Liver (tissue), 9 donors: ENCODE data around the gene EXOC2. TPM values are rescaled to one million over a fixed set of nuclear protein-coding genes. Genes with fewer than 3 reads are reported as not detected.

Experiments
- DNase-seq: peaks from one replicate; pipeline ENCODE4 v3.0.0-alpha.2; 2017; ENCODE audit warnings: low spot score
- H3K27ac ChIP-seq, 2 donors: one replicate each; pipeline ENCODE4 v1.7.0; 2013; ENCODE audit warnings: inconsistent platforms in 2 of 2, low read length in 2 of 2, control low read depth in 1 of 2, low read depth in 1 of 2, mild to moderate bottlenecking in 1 of 2
- H3K27me3 ChIP-seq, 4 donors: one replicate each; pipeline versions ENCODE4 v1.6.1 to v1.7.0; 2013; ENCODE audit warnings: low read length in 3 of 4, inconsistent platforms in 1 of 4, mild to moderate bottlenecking in 1 of 4, moderate library complexity in 1 of 4; ENCODE audit not compliant: control insufficient read depth in 4 of 4, insufficient read depth in 4 of 4
- H3K36me3 ChIP-seq, 4 donors: one replicate each; pipeline versions ENCODE4 v1.6.1 to v1.7.0; 2013; ENCODE audit warnings: low read length in 3 of 4, mild to moderate bottlenecking in 3 of 4, low read depth in 1 of 4, moderate library complexity in 1 of 4; ENCODE audit not compliant: control insufficient read depth in 4 of 4, insufficient read depth in 3 of 4
- H3K4me1 ChIP-seq, 4 donors: one replicate each; pipeline versions ENCODE4 v1.6.1 to v1.7.0; 2013; ENCODE audit warnings: low read length in 3 of 4, mild to moderate bottlenecking in 3 of 4, moderate library complexity in 1 of 4; ENCODE audit not compliant: control insufficient read depth in 4 of 4, insufficient read depth in 4 of 4
- H3K4me3 ChIP-seq, 3 donors: one replicate each; pipeline versions ENCODE4 v1.6.1 to v1.7.0; 2013; ENCODE audit warnings: low read length in 3 of 3, control low read depth in 1 of 3, low read depth in 1 of 3, mild to moderate bottlenecking in 1 of 3
- H3K9ac ChIP-seq, 2 donors: one replicate each; pipeline ENCODE4 v1.7.0; 2013; ENCODE audit warnings: low read length in 2 of 2, mild to moderate bottlenecking in 2 of 2, moderate library complexity in 2 of 2, control low read depth in 1 of 2, low read depth in 1 of 2
- H3K9me3 ChIP-seq, 4 donors: one replicate each; pipeline versions ENCODE4 v1.6.1 to v1.7.0; 2013; ENCODE audit warnings: low read length in 3 of 4; ENCODE audit not compliant: control insufficient read depth in 4 of 4
- EGR1 ChIP-seq, 2 donors: IDR thresholded peaks; 2 replicates each; pipeline ENCODE4 v1.6.1; 2016 to 2018; ENCODE audit warnings: antibody characterized with exemption in 2 of 2, low read depth in 2 of 2
- FOXA1 ChIP-seq: IDR thresholded peaks from 2 replicates; pipeline ENCODE4 v1.6.1; 2016; ENCODE audit warnings: antibody characterized with exemption
- FOXA2 ChIP-seq: IDR thresholded peaks from 2 replicates; pipeline ENCODE4 v1.6.1; 2016; ENCODE audit warnings: antibody characterized with exemption
- HNF4A ChIP-seq, 2 donors: conservative IDR thresholded peaks; 2 replicates each; pipeline ENCODE4 v1.6.1; 2016; ENCODE audit warnings: antibody characterized with exemption in 2 of 2, mild to moderate bottlenecking in 2 of 2
- JUND ChIP-seq, 2 donors: IDR thresholded peaks; 2 replicates each; pipeline ENCODE4 v1.6.1; 2016; ENCODE audit warnings: antibody characterized with exemption in 2 of 2
- NR2F2 ChIP-seq: IDR thresholded peaks from 2 replicates; pipeline ENCODE4 v1.6.1; 2016; ENCODE audit warnings: antibody characterized with exemption
- RXRA ChIP-seq, 2 donors: IDR thresholded peaks; 2 replicates each; pipeline ENCODE4 v1.6.1; 2017 to 2018; ENCODE audit warnings: antibody characterized with exemption in 2 of 2, mild to moderate bottlenecking in 1 of 2
- SP1 ChIP-seq: IDR thresholded peaks from 2 replicates; pipeline ENCODE4 v1.6.1; 2018; ENCODE audit warnings: antibody characterized with exemption, mild to moderate bottlenecking
- TAF1 ChIP-seq: conservative IDR thresholded peaks from 2 replicates; pipeline ENCODE4 v1.6.1; 2016; ENCODE audit warnings: antibody characterized with exemption, mild to moderate bottlenecking
- YY1 ChIP-seq: IDR thresholded peaks from 2 replicates; pipeline ENCODE4 v1.6.1; 2016; ENCODE audit warnings: antibody characterized with exemption, mild to moderate bottlenecking
- WGBS: extraction: QIAGEN DNeasy Blood & Tissue Kit; methylation state at CpG from one replicate; pipeline ENCODE4 v1.1.7; 2013; 5-methylcytosine and 5-hydroxymethylcytosine counted together
- polyA plus RNA-seq, 2 donors: library from polyadenylated mRNA; stranded (reverse) in 1 of 2; unstranded in 1 of 2; fragments of 200-250 nt in 1 of 2; fragments of >200 nt in 1 of 2; fragmentation: Nextera tagmentation in 1 of 2; extraction: Ambion mirVana in 1 of 2; gene quantifications; one replicate each; pipeline versions ENCODE4 v1.2.1 to v1.2.3, GENCODE V29; 2013 to 2015
- total RNA-seq, 2 donors: library from RNA; depleted of rRNA; stranded (reverse); fragments of >200 nt; gene quantifications; one replicate each; pipeline ENCODE4 v1.2.3, GENCODE V29; 2014
- TF ChIP-seq, protein P1 (sequence below): IDR thresholded peaks from 2 replicates; pipeline ENCODE4 v1.6.1; 2016; ENCODE audit warnings: antibody characterized with exemption
- TF ChIP-seq, protein P2 (sequence below): IDR thresholded peaks from 2 replicates; pipeline ENCODE4 v1.6.1; 2016; ENCODE audit warnings: antibody characterized with exemption
- TF ChIP-seq, protein P3 (sequence below): IDR thresholded peaks from 2 replicates; pipeline ENCODE4 v1.6.1; 2016; ENCODE audit warnings: antibody characterized with exemption, mild to moderate bottlenecking
- TF ChIP-seq, protein P4 (sequence below): fragments of 150-350 bp; IDR thresholded peaks from 2 replicates; pipeline ENCODE4 v1.5.1; 2017; ENCODE audit warnings: improper control_type of control experiment, low read depth, low read length; ENCODE audit not compliant: missing input control
- TF ChIP-seq, protein P5 (sequence below): IDR thresholded peaks from 2 replicates; pipeline ENCODE4 v1.6.1; 2016; ENCODE audit warnings: antibody characterized with exemption
- donor health status: healthy.
- donor health status: healthy.
- donor health status: healthy.
- donor health status: healthy.
- donor health status: healthy.

The EXOC2 gene
- total and polyA plus RNA-seq, 4 donors = 6.7 to 15.3 (median 9.2) TPM

DNA sequence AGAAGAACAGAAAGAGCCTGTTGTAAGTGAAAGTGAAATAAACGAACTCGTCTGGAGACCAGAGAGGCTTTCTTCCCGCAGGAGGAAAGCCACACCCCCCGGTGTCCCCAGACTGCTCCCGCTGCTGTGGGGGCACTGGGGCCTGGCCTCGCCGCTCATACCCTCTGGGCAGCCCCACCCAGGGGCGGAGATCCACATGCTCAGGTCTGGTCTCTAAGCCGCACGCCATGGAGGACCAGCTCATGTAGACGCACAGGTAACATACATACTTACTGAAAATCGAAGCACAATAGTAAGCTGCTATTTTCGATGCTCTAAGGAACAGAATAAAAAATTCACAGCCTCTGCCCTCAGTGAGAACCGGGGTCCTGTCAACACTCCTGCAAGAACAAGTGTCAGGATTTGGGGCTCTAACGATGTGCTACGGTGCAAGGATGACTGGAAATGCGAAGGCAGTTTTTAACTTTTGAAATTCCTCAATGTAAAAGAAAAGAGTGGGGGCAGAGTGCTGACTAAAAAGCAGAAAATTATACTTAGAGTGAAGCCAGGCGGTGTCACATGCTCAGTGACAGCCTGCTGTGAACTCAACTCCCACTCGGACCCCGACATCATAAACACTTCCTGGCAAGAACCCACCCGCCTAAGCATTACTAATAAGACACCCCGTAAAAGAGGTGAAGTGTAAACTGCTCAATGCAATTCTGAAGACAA, 190.9 kb downstream of the EXOC2 start:
- no peaks in the 10 kb centered on the region for H3K4me1 ChIP-seq

More for the DNA sequence above, 190.9 kb downstream of the EXOC2 start:
- Histone ChIP-seq H3K27me3 (no peaks in the 10 kb centered on the region), H3K27ac (no peak overlapping the region), H3K36me3 (peaks cover 0 to 3% (median under 1%) of the 10 kb centered on the region in 4 donors), H3K9me3 (no peaks in the 10 kb centered on the region), H3K4me3 (no peak overlapping the region), H3K9ac (no peak overlapping the region)
- TF ChIP-seq HNF4A (conservative IDR thresholded peaks at IDR 0.05) = no peak
- TF ChIP-seq, protein P1, sequence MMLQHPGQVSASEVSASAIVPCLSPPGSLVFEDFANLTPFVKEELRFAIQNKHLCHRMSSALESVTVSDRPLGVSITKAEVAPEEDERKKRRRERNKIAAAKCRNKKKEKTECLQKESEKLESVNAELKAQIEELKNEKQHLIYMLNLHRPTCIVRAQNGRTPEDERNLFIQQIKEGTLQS = no peak
- TF ChIP-seq RXRA (IDR thresholded peaks at IDR 0.05) = no peak
- TF ChIP-seq, protein P2, sequence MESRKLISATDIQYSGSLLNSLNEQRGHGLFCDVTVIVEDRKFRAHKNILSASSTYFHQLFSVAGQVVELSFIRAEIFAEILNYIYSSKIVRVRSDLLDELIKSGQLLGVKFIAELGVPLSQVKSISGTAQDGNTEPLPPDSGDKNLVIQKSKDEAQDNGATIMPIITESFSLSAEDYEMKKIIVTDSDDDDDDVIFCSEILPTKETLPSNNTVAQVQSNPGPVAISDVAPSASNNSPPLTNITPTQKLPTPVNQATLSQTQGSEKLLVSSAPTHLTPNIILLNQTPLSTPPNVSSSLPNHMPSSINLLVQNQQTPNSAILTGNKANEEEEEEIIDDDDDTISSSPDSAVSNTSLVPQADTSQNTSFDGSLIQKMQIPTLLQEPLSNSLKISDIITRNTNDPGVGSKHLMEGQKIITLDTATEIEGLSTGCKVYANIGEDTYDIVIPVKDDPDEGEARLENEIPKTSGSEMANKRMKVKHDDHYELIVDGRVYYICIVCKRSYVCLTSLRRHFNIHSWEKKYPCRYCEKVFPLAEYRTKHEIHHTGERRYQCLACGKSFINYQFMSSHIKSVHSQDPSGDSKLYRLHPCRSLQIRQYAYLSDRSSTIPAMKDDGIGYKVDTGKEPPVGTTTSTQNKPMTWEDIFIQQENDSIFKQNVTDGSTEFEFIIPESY = no peak
- TF ChIP-seq TAF1 = no peak
- TF ChIP-seq YY1 = no peak
- TF ChIP-seq, protein P3, sequence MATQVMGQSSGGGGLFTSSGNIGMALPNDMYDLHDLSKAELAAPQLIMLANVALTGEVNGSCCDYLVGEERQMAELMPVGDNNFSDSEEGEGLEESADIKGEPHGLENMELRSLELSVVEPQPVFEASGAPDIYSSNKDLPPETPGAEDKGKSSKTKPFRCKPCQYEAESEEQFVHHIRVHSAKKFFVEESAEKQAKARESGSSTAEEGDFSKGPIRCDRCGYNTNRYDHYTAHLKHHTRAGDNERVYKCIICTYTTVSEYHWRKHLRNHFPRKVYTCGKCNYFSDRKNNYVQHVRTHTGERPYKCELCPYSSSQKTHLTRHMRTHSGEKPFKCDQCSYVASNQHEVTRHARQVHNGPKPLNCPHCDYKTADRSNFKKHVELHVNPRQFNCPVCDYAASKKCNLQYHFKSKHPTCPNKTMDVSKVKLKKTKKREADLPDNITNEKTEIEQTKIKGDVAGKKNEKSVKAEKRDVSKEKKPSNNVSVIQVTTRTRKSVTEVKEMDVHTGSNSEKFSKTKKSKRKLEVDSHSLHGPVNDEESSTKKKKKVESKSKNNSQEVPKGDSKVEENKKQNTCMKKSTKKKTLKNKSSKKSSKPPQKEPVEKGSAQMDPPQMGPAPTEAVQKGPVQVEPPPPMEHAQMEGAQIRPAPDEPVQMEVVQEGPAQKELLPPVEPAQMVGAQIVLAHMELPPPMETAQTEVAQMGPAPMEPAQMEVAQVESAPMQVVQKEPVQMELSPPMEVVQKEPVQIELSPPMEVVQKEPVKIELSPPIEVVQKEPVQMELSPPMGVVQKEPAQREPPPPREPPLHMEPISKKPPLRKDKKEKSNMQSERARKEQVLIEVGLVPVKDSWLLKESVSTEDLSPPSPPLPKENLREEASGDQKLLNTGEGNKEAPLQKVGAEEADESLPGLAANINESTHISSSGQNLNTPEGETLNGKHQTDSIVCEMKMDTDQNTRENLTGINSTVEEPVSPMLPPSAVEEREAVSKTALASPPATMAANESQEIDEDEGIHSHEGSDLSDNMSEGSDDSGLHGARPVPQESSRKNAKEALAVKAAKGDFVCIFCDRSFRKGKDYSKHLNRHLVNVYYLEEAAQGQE = no peak
- no peak for TF ChIP-seq JUND (IDR thresholded peaks at IDR 0.05)
- TF ChIP-seq EGR1 (IDR thresholded peaks at IDR 0.05; ENCODE audit: low read depth in 2 of 2) = no peak
- TF ChIP-seq FOXA1 = no peak
- TF ChIP-seq, protein P4, sequence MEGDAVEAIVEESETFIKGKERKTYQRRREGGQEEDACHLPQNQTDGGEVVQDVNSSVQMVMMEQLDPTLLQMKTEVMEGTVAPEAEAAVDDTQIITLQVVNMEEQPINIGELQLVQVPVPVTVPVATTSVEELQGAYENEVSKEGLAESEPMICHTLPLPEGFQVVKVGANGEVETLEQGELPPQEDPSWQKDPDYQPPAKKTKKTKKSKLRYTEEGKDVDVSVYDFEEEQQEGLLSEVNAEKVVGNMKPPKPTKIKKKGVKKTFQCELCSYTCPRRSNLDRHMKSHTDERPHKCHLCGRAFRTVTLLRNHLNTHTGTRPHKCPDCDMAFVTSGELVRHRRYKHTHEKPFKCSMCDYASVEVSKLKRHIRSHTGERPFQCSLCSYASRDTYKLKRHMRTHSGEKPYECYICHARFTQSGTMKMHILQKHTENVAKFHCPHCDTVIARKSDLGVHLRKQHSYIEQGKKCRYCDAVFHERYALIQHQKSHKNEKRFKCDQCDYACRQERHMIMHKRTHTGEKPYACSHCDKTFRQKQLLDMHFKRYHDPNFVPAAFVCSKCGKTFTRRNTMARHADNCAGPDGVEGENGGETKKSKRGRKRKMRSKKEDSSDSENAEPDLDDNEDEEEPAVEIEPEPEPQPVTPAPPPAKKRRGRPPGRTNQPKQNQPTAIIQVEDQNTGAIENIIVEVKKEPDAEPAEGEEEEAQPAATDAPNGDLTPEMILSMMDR = no peak
- TF ChIP-seq, protein P5, sequence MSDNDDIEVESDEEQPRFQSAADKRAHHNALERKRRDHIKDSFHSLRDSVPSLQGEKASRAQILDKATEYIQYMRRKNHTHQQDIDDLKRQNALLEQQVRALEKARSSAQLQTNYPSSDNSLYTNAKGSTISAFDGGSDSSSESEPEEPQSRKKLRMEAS = no peak
- TF ChIP-seq SP1 = no peak
- TF ChIP-seq FOXA2 = no peak
- TF ChIP-seq NR2F2 = no peak
- no peak for DNase-seq
- WGBS = 76% methylated on average over 22 of the region's 22 CpGs
